Right atrium auricular region (tissue), 2 donors: ENCODE data around the gene RTN4RL1. TPM values are rescaled to one million over a fixed set of nuclear protein-coding genes. Genes with fewer than 3 reads are reported as not detected.

Source experiments
- DNase-seq: peaks from one replicate; pipeline ENCODE4 v3.0.0-alpha.2; 2019; ENCODE audit warnings: low spot score
- H3K27ac ChIP-seq, 2 donors: fragments of 200-600 bp; sonication (generic); 1 replicate in 1 of 2; 2 replicates in 1 of 2; pipeline ENCODE4 v1.5.1; 2016 to 2019
- H3K27me3 ChIP-seq, 2 donors: fragments of 200-600 bp; sonication (generic); one replicate each; pipeline versions ENCODE4 v1.5.1 to v1.6.0; 2017 to 2019
- H3K36me3 ChIP-seq: fragments of 200-600 bp; sonication (generic); one replicate; pipeline ENCODE4 v1.5.1; 2016
- H3K4me1 ChIP-seq, 2 donors: fragments of 200-600 bp; sonication (generic); one replicate each; pipeline versions ENCODE4 v1.5.1 to v1.6.0; 2017 to 2019
- H3K4me3 ChIP-seq, 2 donors: fragments of 200-600 bp; sonication (generic); 1 replicate in 1 of 2; 2 replicates in 1 of 2; pipeline ENCODE4 v1.5.1; 2017 to 2019; ENCODE audit warnings: mild to moderate bottlenecking in 1 of 2, moderate library complexity in 1 of 2
- H3K9me3 ChIP-seq, 2 donors: fragments of 200-600 bp; sonication (generic); one replicate each; pipeline ENCODE4 v1.5.1; 2019
- CTCF ChIP-seq, 2 donors: fragments of 200-600 bp; sonication (generic); IDR thresholded peaks; one replicate each; pipeline ENCODE4 v1.5.1; 2019; ENCODE audit warnings: antibody characterized with exemption in 2 of 2
- total RNA-seq, 2 donors: library from RNA; depleted of rRNA; stranded (reverse); fragments of >200 nt; gene quantifications; one replicate each; pipeline ENCODE4 v1.1.0, GENCODE V29; 2016

RTN4RL1 gene
- total RNA-seq, 2 donors from 2014 or later, result 1.8 to 5.0 TPM

GRCh38 chr17:2022647-2023240 lies 2.4 kb downstream of the RTN4RL1 start:
- DNase-seq, result no peak
- H3K4me3 ChIP-seq, result no peak overlapping the region
- no peak overlapping the region for H3K27ac ChIP-seq
- TF ChIP-seq CTCF (IDR thresholded peaks at IDR 0.05), result no peak
- H3K27me3 ChIP-seq, result no peaks in the 10 kb centered on the region
- peaks cover 0 to 33% of the 10 kb centered on the region in 2 donors for H3K4me1 ChIP-seq
- H3K36me3 ChIP-seq, result no peaks in the 10 kb centered on the region
- H3K9me3 ChIP-seq, result no peaks in the 10 kb centered on the region

GRCh38 chr17:2020721-2021120 lies 4.4 kb downstream of the RTN4RL1 start:
- Histone ChIP-seq H3K4me3 (no peak overlapping the region), H3K4me1 (peaks cover 0 to 24% of the 10 kb centered on the region in 2 donors), H3K27ac (no peak overlapping the region), H3K27me3 (no peaks in the 10 kb centered on the region), H3K36me3 (no peaks in the 10 kb centered on the region), H3K9me3 (no peaks in the 10 kb centered on the region)
- TF ChIP-seq CTCF (IDR thresholded peaks at IDR 0.05), result no peak
- DNase-seq, result no peak

GRCh38 chr17:2019723-2020122 lies 5.4 kb downstream of the RTN4RL1 start:
- no peak overlapping the region for H3K27ac ChIP-seq
- no peaks in the 10 kb centered on the region for H3K9me3 ChIP-seq
- DNase-seq, result no peak
- TF ChIP-seq CTCF (IDR thresholded peaks at IDR 0.05), result no peak
- H3K4me3 ChIP-seq, result no peak overlapping the region
- peaks cover 0 to 17% of the 10 kb centered on the region in 2 donors for H3K4me1 ChIP-seq
- H3K27me3 ChIP-seq, result no peaks in the 10 kb centered on the region
- H3K36me3 ChIP-seq, result no peaks in the 10 kb centered on the region

- no peak for TF ChIP-seq CTCF (IDR thresholded peaks at IDR 0.05)
- H3K27ac ChIP-seq, result no peak overlapping the region
- peaks cover 0 to 14% of the 10 kb centered on the region in 2 donors for H3K4me1 ChIP-seq
- H3K4me3 ChIP-seq, result no peak overlapping the region
- no peaks in the 10 kb centered on the region for H3K36me3 ChIP-seq
- H3K27me3 ChIP-seq, result no peaks in the 10 kb centered on the region
- no peaks in the 10 kb centered on the region for H3K9me3 ChIP-seq
- no peak for DNase-seq
Observed at GRCh38 chr17:2018716-2019510, 6.2 kb downstream of the RTN4RL1 start.

GRCh38 chr17:2017274-2017941 lies 7.7 kb downstream of the RTN4RL1 start:
- peaks cover 0 to 7% of the 10 kb centered on the region in 2 donors for H3K4me1 ChIP-seq
- H3K36me3 ChIP-seq, result no peaks in the 10 kb centered on the region
- no peak overlapping the region for H3K27ac ChIP-seq
- no peak overlapping the region for H3K4me3 ChIP-seq
- no peak for DNase-seq
- no peaks in the 10 kb centered on the region for H3K9me3 ChIP-seq
- H3K27me3 ChIP-seq, result no peaks in the 10 kb centered on the region
- no peak for TF ChIP-seq CTCF (IDR thresholded peaks at IDR 0.05)
